Activated T-helper 2 cell treated with anti-CD3 and anti-CD28 coated beads, Interferon-gamma antibody, Interleukin-2, Interleukin-4, amounts not matched to agents 10 μg/mL and 5 μg/mL and 100 μg/mL, durations not matched to agents 14 hours and 24 hours and 36 hours (primary cell): Measurements from ENCODE around the gene ANO7. TPM values are rescaled to one million over a fixed set of nuclear protein-coding genes. Genes with fewer than 3 reads are reported as not detected.
"Not testable (repeated sequence)": the region's sequence is repeated elsewhere in the genome, so short reads cannot be mapped to it uniquely, and the experiment has no call there.

Experiments
- DNase-seq: peaks from one replicate; pipeline ENCODE4 v3.0.0; 2021; ENCODE audit warnings: low spot score
- H3K27ac Mint-ChIP-seq: one replicate; pipeline ENCODE4 v1.8.0; 2021; ENCODE audit warnings: mixed read lengths
- H3K27me3 Mint-ChIP-seq: one replicate; pipeline ENCODE4 v1.8.0; 2021; ENCODE audit warnings: low read depth, mixed read lengths
- H3K36me3 Mint-ChIP-seq: one replicate; pipeline ENCODE4 v1.8.0; 2021; ENCODE audit warnings: low read depth, mixed read lengths
- H3K4me1 Mint-ChIP-seq: one replicate; pipeline ENCODE4 v1.8.0; 2021; ENCODE audit warnings: low read depth, mixed read lengths
- H3K4me3 Mint-ChIP-seq: one replicate; pipeline ENCODE4 v1.8.0; 2021; ENCODE audit warnings: low read depth, mild to moderate bottlenecking, moderate library complexity, mixed read lengths
- H3K9me3 Mint-ChIP-seq: one replicate; pipeline ENCODE4 v1.8.0; 2021; ENCODE audit warnings: mixed read lengths
- intact Hi-C: fragments of 100-400 bp; cut with micrococcal nuclease; formaldehyde crosslinking; loops from one replicate; pipeline ENCODE4 v1.15.1; 2023
- total RNA-seq: library from RNA; stranded (reverse); gene quantifications from 2 replicates; pipeline ENCODE4 v1.2.3, GENCODE V29; 2022

Gene ANO7
- total RNA-seq, 1 donor from 2014 or later: 4.3 TPM

DNA sequence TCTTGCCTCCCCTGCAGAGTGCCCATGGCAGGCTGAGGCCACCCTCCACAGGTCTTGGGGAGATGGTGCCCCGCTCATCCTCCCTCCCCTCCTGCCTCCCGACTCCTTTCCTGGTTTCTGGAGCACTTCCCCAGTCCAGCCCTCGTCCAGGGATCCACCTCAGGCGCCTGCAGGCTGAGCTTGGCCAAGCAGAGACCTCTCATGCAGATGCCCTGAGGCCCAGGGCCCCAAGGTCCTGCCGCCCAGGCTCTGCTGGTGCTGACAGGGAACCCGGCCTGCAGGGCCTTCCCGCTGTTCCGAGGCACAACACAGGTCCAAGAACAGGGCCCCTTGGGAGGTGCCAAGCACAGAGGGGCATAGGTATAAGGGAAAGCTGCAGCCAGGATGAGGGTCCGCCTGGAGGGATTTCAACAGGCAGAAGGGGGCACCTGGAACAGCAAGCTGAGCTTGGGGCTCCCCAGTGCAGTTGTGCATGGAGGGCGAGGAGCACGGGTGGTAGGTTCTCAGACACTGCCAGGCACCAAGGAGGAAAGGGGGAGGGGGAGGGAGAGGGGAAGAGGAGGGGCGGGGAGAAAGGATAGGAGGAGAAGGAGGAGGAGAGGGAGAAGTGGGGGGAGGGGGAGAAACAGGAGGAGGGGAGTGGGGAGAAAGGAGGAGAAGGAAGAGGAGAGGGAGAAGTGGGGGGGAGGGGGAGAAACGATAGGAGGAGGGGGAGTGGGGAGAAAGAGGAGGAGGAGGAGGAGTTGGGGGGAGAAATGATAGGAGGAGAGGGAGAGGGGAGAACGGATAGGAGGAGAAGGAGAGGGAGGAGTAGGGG is 1.2 kb upstream of the ANO7 start:
- intact Hi-C loops: no loop called here
- H3K4me1 Mint-ChIP-seq: no peaks in the 10 kb centered on the region
- no peak for DNase-seq
- no peak overlapping the region for H3K4me3 Mint-ChIP-seq
- no peaks in the 10 kb centered on the region for H3K9me3 Mint-ChIP-seq
- H3K36me3 Mint-ChIP-seq: peaks cover 5% of the 10 kb centered on the region
- H3K27me3 Mint-ChIP-seq: no peaks in the 10 kb centered on the region
- no peak overlapping the region for H3K27ac Mint-ChIP-seq

DNA sequence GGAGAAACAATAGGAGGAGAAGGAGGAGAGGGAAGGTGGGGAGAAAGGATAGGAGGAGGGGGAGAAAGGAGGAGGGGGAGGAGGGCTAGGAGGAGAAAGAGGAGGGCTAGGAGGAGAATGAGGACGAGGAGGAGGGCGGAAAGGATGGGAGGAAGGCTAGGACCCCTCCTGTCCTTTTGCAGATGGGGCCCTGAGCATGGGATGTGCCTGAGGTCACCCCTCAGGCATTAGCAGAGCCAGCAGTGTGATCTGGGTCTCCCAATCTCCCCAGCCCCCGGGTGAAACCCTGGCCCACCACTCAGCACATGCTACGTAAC is 601 bp upstream of the ANO7 start:
- H3K9me3 Mint-ChIP-seq: no peaks in the 10 kb centered on the region
- peaks cover 3% of the 10 kb centered on the region for H3K36me3 Mint-ChIP-seq
- H3K27me3 Mint-ChIP-seq: no peaks in the 10 kb centered on the region
- no peak overlapping the region for H3K27ac Mint-ChIP-seq
- no peak overlapping the region for H3K4me3 Mint-ChIP-seq
- DNase-seq: no peak
- intact Hi-C loops: no loop called here
- no peaks in the 10 kb centered on the region for H3K4me1 Mint-ChIP-seq

DNA sequence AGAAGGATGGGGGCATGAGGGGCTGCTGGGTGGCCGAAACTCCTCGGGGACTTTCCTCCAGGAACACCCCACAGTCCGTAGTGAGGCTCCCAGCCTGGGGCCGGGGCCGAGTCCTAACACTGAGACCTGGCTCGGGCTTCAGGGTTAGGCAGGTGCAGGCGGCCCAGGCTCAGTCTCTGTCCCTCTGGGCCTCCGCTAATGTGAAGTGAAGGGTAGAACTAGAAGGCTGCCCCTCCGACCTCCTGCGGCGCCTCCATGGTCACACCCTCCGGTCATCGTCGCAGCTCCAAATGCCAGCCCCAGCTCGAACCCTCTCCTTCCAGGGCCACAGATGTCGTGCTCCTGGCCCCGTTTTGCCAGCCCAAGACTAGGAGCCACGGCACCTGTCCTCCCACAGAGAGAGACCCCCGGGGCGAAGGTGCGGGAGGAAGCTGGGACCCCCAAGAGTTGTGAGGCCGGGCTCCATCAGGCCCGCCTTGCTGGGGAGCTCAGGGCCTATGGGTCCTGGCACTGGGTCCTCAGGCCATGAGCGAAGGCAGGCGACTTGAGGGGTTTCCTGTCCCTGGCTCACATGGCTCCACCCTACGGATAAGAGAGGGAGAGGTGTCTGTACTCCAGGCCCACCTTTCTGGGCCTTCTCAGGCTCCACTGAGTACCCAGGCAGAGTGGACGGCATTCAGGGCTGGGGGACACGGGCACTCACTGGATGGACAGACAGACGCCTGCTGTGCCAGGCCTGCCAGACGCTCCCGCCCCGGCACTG is 797 bp downstream of the ANO7 start:
- H3K27me3 Mint-ChIP-seq: no peaks in the 10 kb centered on the region
- no peak overlapping the region for H3K27ac Mint-ChIP-seq
- H3K4me1 Mint-ChIP-seq: no peaks in the 10 kb centered on the region
- no peak for DNase-seq
- no peak overlapping the region for H3K4me3 Mint-ChIP-seq
- intact Hi-C loops: no loop called here
- H3K36me3 Mint-ChIP-seq: no peaks in the 10 kb centered on the region
- H3K9me3 Mint-ChIP-seq: no peaks in the 10 kb centered on the region

DNA sequence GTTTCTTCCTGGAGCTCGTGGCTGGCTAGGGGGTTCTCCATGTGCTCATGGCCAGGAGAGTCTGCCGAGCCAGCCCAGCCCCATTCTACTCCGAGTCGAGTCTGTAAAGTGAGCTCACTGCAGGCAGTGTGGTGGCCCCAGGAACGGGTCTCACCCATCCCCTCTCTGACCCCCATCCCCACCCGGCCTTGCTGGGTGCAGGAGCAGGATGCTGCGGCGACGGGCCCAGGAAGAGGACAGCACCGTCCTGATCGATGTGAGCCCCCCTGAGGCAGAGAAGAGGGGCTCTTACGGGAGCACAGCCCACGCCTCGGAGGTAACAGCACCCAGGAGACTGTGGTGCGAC is 1.4 kb downstream of the ANO7 start:
- H3K4me3 Mint-ChIP-seq: no peak overlapping the region
- H3K27ac Mint-ChIP-seq: no peak overlapping the region
- intact Hi-C loops: no loop called here
- no peak for DNase-seq
- no peaks in the 10 kb centered on the region for H3K9me3 Mint-ChIP-seq
- no peaks in the 10 kb centered on the region for H3K4me1 Mint-ChIP-seq
- H3K27me3 Mint-ChIP-seq: no peaks in the 10 kb centered on the region
- no peaks in the 10 kb centered on the region for H3K36me3 Mint-ChIP-seq

DNA sequence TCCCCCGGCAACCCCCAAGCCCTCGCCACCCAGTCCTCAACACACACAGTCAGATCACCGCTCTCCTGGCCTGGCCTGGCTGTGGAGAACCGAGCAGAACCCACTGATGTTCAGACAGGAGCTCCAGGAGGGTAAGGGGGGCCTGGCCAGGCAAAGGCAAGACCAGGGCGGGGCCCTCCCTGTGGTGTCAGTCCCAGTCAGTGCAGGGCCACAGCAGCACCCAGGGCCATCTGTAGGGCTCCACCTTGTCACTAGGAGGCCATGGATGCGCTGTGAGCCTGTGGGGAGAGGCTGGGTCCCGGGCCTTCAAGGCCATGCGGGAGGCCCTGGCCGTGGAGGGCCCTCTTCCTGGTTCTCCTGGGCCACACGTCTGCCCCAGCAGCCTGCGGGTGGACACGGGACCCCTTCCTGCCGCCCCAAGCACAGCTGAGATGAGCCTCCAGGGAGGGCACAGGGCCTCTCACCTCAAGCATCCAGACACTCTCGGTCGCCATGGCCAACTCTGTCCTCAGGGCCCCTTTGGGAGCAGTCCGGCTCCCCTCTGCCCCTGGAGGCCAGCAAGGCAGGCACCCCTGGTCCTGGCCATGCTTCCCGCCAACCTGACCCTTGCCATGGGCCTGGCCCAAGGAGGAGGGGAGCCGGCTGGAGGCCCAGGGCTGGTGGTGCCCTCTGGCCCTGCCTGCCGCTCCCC is 2.0 kb downstream of the ANO7 start:
- Mint-ChIP-seq H3K27me3 (no peaks in the 10 kb centered on the region), H3K9me3 (no peaks in the 10 kb centered on the region), H3K36me3 (no peaks in the 10 kb centered on the region), H3K4me1 (no peaks in the 10 kb centered on the region), H3K27ac (no peak overlapping the region), H3K4me3 (no peak overlapping the region)
- no peak for DNase-seq
- intact Hi-C loops: no loop called here

DNA sequence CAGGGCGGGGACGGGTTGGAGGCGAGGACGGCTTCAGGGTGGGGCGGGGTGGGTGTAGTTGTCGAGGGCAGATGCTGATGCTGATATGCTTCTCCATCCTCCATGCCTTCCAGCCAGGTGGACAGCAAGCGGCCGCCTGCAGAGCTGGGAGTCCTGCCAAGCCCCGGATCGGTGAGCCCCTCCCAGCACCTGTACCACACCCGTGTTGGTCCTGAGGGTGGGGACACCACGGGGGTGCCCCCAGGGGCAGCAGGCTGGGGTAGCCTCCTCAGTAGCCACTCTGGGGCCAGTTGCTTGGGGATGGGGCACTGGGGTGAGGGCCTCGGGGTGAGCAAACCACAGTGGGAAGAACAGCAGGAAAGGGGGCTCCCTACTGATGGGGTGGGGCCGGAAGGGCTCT is 2.6 kb downstream of the ANO7 start:
- intact Hi-C loops: no loop called here
- H3K27me3 Mint-ChIP-seq: no peaks in the 10 kb centered on the region
- no peak overlapping the region for H3K4me3 Mint-ChIP-seq
- H3K27ac Mint-ChIP-seq: no peak overlapping the region
- no peaks in the 10 kb centered on the region for H3K36me3 Mint-ChIP-seq
- no peaks in the 10 kb centered on the region for H3K9me3 Mint-ChIP-seq
- no peaks in the 10 kb centered on the region for H3K4me1 Mint-ChIP-seq
- DNase-seq: no peak

DNA sequence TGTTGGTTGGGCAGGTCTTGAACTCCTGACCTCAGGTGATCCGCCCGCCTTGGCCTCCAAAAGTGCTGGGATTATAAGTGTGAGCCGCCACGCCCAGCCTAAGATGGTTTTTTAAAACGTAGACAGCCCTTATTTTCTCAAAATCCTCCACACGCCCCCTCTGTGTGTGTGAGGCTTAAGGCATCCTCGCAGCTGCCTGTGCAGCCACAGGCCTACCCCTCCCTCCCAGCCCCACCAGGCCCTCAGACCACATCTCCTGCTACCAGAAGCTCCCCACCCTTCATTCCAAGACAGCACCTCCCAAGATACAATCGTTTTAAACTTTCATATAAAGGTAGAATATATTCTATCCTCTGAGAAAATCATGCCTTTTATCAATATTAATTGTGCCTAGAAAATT is 4.8 kb downstream of the ANO7 start:
- Mint-ChIP-seq H3K27me3 (no peaks in the 10 kb centered on the region), H3K9me3 (no peaks in the 10 kb centered on the region), H3K4me3 (no peak overlapping the region), H3K4me1 (no peaks in the 10 kb centered on the region), H3K36me3 (no peaks in the 10 kb centered on the region), H3K27ac (no peak overlapping the region)
- no peak for DNase-seq
- intact Hi-C loops: no loop called here

DNA sequence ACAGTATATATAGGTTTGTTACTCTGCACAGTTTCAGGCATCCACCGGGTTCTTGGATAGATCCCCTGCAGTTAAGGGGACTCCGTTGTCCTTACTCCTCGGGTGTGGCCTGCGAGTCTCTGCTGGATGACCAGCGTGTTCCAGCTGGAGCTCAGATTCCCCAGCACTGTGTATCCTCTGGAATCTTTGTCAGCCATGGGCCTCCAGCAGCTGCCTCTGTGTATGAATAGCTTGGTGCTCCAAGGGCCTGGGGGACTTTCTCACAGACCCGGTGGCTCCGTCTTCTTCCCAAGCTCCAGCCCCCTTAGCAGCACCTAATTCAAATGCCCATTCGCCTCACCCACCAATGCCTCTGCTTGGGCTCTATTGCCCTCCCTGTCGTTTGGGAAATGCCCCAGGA is 6.3 kb downstream of the ANO7 start:
- no peak overlapping the region for H3K4me3 Mint-ChIP-seq
- intact Hi-C loops: no loop called here
- no peaks in the 10 kb centered on the region for H3K4me1 Mint-ChIP-seq
- no peaks in the 10 kb centered on the region for H3K36me3 Mint-ChIP-seq
- no peaks in the 10 kb centered on the region for H3K27me3 Mint-ChIP-seq
- H3K9me3 Mint-ChIP-seq: no peaks in the 10 kb centered on the region
- H3K27ac Mint-ChIP-seq: no peak overlapping the region
- no peak for DNase-seq

DNA sequence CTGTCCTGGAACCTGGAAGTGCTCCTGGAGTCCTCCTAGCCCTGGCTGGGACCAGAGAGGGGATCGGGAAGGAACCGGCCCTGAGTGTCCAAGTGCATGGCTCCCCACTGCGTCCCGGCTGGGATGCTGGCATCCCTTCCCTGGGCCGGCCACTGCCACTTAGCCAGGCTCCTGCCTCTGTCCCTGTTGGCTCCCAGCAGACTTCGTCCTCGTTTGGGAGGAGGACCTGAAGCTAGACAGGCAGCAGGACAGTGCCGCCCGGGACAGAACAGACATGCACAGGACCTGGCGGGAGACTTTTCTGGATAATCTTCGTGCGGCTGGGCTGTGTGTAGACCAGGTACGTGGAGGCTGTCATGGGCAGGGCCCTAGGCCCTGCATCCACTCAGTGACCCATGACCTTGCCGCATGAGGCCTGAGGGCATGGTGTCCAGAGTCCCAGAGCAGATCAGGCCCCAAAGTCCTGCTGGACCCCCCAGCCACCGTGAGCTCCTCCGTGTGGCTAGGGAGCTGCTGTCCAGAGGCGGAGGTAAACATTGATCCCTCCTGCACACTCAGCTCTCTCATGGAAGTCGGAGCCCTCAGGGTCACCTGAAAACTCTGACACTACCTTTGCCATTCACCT is 7.1 kb downstream of the ANO7 start:
- Mint-ChIP-seq H3K27me3 (no peaks in the 10 kb centered on the region), H3K4me1 (no peaks in the 10 kb centered on the region), H3K4me3 (no peak overlapping the region), H3K9me3 (no peaks in the 10 kb centered on the region), H3K36me3 (no peaks in the 10 kb centered on the region), H3K27ac (no peak overlapping the region)
- intact Hi-C loops: no loop called here
- no peak for DNase-seq

DNA sequence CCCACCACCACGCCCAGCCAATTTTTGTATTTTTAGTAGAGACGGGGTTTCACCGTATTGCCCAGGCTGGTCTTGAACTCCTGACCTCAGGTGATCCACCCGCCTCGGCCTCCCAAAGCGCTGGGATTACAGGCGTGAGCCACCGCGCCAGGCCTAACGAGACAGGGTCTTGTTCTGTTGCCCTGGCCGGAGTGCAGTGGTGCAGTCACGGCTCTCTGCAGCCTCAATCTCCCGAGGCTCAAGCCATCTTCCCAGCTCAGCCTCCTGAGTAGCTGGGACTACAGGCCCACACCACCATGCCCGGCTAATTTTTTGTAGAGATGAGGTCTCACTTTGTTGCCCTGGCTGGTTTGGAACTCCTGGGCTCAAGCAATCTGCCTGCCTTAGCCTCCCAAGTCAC is 8.8 kb downstream of the ANO7 start:
- H3K27ac Mint-ChIP-seq, H3K4me1 Mint-ChIP-seq, H3K27me3 Mint-ChIP-seq, DNase-seq, H3K36me3 Mint-ChIP-seq, H3K9me3 Mint-ChIP-seq, intact Hi-C loops, H3K4me3 Mint-ChIP-seq: not testable (repeated sequence)

DNA sequence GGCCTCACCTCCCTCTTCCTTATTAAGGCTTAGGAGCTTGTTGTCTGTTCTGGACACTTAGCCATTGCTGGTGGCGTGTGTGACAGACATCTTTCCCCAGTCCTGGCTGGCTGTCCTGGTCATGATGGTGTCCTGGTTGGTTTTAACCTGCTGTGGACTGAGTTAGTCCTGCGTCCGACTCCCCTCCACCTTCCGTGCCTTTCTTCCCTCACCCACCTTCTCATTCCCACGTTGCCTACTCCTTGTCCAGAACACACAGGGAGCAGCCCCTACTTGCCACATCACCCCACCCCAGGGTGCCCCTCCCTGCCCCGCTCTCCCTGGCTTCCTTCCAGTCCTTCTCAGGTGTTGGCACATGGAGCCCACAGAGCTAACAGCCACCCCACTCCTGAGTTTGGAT is 9.5 kb downstream of the ANO7 start:
- Mint-ChIP-seq H3K36me3 (no peaks in the 10 kb centered on the region), H3K9me3 (no peaks in the 10 kb centered on the region), H3K4me1 (no peaks in the 10 kb centered on the region), H3K27me3 (no peaks in the 10 kb centered on the region), H3K4me3 (no peak overlapping the region), H3K27ac (no peak overlapping the region)
- intact Hi-C loops: no loop called here
- no peak for DNase-seq

DNA sequence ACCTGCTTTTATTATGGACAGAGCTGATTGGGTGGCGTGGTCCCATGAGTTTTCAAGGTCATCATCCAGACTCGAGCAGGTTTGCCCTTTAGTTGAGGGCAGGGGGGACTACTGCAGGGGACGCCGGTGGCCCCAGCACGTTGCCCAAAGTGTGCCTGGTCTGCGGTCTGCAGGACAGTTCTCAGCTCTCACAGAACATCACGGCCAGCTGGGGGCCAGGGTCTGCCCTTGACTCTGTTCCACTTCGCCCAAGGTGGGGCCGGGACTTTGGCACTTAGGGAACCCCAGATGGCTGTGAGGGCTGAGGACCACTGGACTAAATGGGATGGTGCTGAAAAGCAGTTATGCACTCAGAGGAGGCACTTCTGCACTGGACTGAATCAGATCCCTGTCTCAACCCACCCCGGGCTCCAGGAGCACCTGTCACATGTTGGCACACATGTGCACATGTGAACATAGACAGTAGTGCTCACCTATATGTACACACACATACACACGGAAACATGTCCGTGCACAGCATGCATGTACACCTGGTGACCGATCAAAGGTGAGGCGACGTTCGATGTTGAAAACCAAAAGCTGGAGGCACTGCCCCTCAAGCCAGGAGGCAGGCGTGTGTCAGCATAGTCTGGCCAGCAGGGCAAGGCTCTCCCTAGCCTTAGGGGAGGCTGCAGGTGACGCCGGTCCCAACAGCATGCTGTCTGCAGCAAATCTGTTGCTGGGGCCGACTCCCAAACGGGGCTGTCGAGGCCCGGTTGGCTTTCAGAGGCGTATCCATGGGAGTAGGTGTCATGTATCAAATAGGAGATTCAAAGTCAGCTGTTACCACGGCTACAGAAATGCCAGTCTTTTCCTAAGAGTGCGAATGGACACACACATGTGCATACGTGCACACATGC is 10.2 kb downstream of the ANO7 start:
- Mint-ChIP-seq H3K9me3 (no peaks in the 10 kb centered on the region), H3K4me3 (no peak overlapping the region), H3K4me1 (no peaks in the 10 kb centered on the region), H3K27me3 (no peaks in the 10 kb centered on the region), H3K27ac (no peak overlapping the region), H3K36me3 (no peaks in the 10 kb centered on the region)
- intact Hi-C loops: no loop called here
- no peak for DNase-seq
